Measurements from ENCODE around the gene LRBA.

The LRBA gene

DNA sequence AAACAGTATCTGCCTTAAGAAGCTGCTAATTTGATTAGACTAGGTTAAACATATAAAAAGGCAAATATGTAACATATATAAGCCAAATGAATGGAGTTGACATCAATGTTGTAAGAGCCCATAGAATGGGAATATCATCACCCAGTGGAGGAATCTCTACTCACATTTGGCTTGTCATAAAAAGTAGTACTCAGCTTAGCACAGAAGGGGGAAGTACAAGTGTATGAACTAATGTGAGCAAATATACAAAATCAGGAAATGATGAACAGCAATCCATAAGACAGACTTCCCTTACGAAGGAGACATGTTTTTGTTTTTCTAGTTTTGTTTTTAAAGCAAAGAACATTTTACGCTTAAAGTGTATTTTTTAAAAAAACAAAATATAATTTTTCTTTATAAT is 358.2 kb downstream of the LRBA start:
- TF ChIP-seq, protein P1, sequence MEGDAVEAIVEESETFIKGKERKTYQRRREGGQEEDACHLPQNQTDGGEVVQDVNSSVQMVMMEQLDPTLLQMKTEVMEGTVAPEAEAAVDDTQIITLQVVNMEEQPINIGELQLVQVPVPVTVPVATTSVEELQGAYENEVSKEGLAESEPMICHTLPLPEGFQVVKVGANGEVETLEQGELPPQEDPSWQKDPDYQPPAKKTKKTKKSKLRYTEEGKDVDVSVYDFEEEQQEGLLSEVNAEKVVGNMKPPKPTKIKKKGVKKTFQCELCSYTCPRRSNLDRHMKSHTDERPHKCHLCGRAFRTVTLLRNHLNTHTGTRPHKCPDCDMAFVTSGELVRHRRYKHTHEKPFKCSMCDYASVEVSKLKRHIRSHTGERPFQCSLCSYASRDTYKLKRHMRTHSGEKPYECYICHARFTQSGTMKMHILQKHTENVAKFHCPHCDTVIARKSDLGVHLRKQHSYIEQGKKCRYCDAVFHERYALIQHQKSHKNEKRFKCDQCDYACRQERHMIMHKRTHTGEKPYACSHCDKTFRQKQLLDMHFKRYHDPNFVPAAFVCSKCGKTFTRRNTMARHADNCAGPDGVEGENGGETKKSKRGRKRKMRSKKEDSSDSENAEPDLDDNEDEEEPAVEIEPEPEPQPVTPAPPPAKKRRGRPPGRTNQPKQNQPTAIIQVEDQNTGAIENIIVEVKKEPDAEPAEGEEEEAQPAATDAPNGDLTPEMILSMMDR (IDR thresholded peaks at IDR 0.05; ENCODE audit: extremely low read depth, insufficient read depth, missing control alignments), result no peak
- in situ Hi-C loops (cut with MboI; ENCODE audit: low pct_unique_long_range_greater_than_20kb, low sequenced_read_pairs, unreplicated experiment), result no loop called here
- no peak for DNase-seq (ENCODE audit: low spot score)

DNA sequence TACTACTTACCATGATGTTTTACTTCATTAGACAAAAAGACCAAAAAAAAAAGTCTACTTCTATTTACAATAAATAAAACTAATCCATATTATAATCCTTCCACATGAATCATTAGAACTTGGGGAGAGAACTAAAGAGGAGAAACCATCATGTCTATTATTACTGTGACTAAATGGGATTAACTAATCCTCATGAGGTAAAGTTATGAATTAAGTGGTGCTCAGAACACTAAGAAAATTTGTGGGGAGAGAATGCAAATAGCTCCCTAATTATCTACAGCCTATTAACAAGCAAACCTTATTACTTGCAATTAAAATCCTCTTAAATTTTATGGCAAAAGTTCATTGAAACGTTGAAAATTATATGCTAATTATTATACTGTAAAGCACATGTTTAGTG is 364.3 kb downstream of the LRBA start:
- in situ Hi-C loops (cut with MboI; ENCODE audit: low pct_unique_long_range_greater_than_20kb, low sequenced_read_pairs, unreplicated experiment), result no loop called here
- DNase-seq (ENCODE audit: low spot score), result no peak
- TF ChIP-seq, protein P1 (IDR thresholded peaks at IDR 0.05; ENCODE audit: extremely low read depth, insufficient read depth, missing control alignments), result no peak

DNA sequence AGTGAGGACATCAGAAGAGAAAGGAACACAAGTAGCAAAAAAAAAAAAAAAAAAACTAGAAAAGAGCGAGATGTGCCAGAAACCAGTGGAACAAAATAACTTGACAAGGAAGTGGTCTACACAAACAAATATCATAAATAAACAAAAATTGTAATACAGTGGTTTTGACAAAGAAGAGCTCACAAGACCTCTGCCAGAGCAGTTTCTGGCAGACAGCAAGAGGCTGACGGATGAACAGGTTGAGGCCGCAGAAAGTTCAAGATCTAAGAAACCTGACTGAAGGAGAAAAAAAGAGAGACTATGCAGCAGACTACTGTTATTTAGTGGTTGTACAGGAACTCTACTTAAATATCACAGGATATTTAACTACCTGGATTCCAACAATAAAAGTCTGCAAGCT is 367.0 kb downstream of the LRBA start:
- DNase-seq (ENCODE audit: low spot score), result no peak
- in situ Hi-C loops (cut with MboI; ENCODE audit: low pct_unique_long_range_greater_than_20kb, low sequenced_read_pairs, unreplicated experiment), result no loop called here
- TF ChIP-seq, protein P1 (IDR thresholded peaks at IDR 0.05; ENCODE audit: extremely low read depth, insufficient read depth, missing control alignments), result no peak

DNA sequence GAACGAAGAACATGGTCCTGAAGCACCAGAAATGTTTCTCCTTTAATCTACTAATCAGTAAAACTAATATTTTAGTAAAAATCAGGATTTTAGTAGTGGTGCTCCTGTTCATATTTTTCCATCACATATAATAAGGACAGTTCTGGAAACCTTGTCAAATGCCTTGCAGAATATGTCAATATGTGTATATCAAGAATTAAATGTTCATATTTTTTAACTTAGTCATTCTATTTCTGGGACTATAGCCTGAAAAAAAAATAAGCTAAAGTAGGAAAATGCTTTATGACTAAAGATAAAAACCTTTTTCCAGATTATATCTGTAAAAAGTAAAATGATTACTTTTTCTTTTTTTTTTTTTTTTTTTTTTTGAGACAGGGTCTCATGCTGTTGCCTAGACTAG is 368.1 kb downstream of the LRBA start:
- TF ChIP-seq, protein P1 (IDR thresholded peaks at IDR 0.05; ENCODE audit: extremely low read depth, insufficient read depth, missing control alignments), result no peak
- in situ Hi-C loops (cut with MboI; ENCODE audit: low pct_unique_long_range_greater_than_20kb, low sequenced_read_pairs, unreplicated experiment), result no loop called here
- DNase-seq (ENCODE audit: low spot score), result no peak

DNA sequence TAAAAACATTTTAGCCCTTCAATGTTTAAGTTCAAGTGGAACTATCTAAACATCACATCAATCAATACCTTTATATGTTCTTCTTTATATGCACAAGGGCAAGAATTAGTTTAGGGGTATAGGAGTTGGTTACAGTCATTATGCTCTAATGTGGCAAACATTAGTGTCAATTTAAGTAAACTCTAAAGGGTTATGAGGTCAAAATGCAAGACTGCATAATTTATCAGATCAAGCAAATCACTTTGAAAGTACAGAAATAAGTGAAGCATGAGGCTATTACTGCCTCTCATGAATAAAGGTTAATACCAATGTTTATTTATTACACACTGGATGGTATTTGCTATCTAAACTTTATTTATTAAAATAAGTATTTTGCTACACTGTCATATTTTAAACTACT is 373.5 kb downstream of the LRBA start:
- in situ Hi-C loops (cut with MboI; ENCODE audit: low pct_unique_long_range_greater_than_20kb, low sequenced_read_pairs, unreplicated experiment), result no loop called here
- no peak for DNase-seq (ENCODE audit: low spot score)
- TF ChIP-seq, protein P1 (IDR thresholded peaks at IDR 0.05; ENCODE audit: extremely low read depth, insufficient read depth, missing control alignments), result no peak

DNA sequence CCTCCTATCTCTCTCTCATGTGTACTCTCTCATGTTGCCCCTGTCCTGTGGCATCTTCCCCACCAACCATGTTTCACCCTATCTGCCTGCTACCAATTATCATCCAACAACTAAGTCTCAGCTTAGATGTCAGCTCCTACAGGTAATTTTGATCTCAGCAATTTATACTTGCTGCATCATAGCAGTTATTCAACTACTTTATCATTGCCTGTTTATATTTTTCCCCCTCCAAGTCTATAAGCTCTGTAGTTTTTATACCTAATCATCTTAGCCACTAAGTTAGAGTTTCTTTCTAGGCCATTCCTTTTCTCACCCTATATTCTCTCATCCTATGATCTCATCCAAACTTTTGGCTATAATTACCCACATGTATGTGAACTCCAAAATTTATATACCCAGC is 382.4 kb downstream of the LRBA start:
- in situ Hi-C loops (cut with MboI; ENCODE audit: low pct_unique_long_range_greater_than_20kb, low sequenced_read_pairs, unreplicated experiment), result no loop called here
- no peak for DNase-seq (ENCODE audit: low spot score)
- TF ChIP-seq, protein P1 (IDR thresholded peaks at IDR 0.05; ENCODE audit: extremely low read depth, insufficient read depth, missing control alignments), result no peak

DNA sequence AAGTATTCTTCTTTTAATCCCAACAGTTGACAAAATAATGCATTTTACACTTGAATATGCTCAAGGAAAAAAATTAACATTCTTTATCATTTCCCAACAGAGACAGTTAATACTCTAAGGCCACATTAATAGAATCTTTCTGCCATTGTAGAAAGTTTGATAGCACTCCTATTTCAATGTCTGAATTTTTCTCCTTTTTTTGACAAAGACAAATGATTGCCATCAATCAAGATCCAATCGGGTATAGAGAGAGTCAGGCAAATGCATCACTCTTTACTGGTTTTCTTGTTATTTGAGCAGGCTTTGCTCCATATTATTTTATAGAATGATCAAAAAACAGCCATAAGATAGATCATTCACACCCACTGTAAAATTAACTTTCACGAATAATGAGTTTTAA is 387.0 kb downstream of the LRBA start:
- in situ Hi-C loops (cut with MboI; ENCODE audit: low pct_unique_long_range_greater_than_20kb, low sequenced_read_pairs, unreplicated experiment), result no loop called here
- no peak for DNase-seq (ENCODE audit: low spot score)
- TF ChIP-seq, protein P1 (IDR thresholded peaks at IDR 0.05; ENCODE audit: extremely low read depth, insufficient read depth, missing control alignments), result no peak

Data from GM13977 (cell line).